AG08395 (cell line): Measurements from ENCODE around the gene TXNDC16.

Source experiments
- DNase-seq: peaks from one replicate; pipeline ENCODE4 v3.0.0; 2012; ENCODE audit warnings: mixed read lengths, low spot score

TXNDC16 gene

GRCh38 chr14:52391881-52392615 lies 160.3 kb downstream of the TXNDC16 start:
- peak; percentile 66 for DNase-seq
